T47D (cell line): ENCODE measurements around the gene NRXN2.

Experiments used
- DNase-seq, 2 experiments: peaks; one replicate each; pipeline versions ENCODE4 v3.0.0 to v3.0.0-alpha.2; 2011 to 2012; ENCODE audit warnings: low read depth in 1 of 2, low spot score in 1 of 2
- JUND ChIP-seq: IDR thresholded peaks from 2 replicates; pipeline ENCODE4 v1.6.1; 2012; ENCODE audit warnings: low read depth
- in situ Hi-C: cut with HindIII; loops from 2 replicates; pipeline ENCODE4 v1.10.0; 2016; ENCODE audit warnings: low sequenced_read_pairs, low pct_unique_long_range_greater_than_20kb

NRXN2 gene

GRCh38 chr11:64633555-64634159 lies 89.3 kb downstream of the NRXN2 start:
- in situ Hi-C loops, result no loop called here
- no peak for DNase-seq
- no peak for TF ChIP-seq JUND

GRCh38 chr11:64632654-64633053 lies 90.3 kb downstream of the NRXN2 start:
- in situ Hi-C loops, result no loop called here
- no peak for TF ChIP-seq JUND
- no peak for DNase-seq

- in situ Hi-C loops, result no loop called here
- DNase-seq, result no peak
- no peak for TF ChIP-seq JUND
These were observed 90.8 kb downstream of the NRXN2 start for GRCh38 chr11:64632237-64632636.

GRCh38 chr11:64631675-64632074 lies 91.3 kb downstream of the NRXN2 start:
- DNase-seq, result no peak
- in situ Hi-C loops, result no loop called here
- no peak for TF ChIP-seq JUND

- TF ChIP-seq JUND, result no peak
- peak in 1 of 2 experiments; percentile 42 for DNase-seq
- in situ Hi-C loops, result no loop called here
These were observed 93.0 kb downstream of the NRXN2 start for GRCh38 chr11:64629796-64630562.

- in situ Hi-C loops, result no loop called here
- no peak for TF ChIP-seq JUND
- no peak for DNase-seq
These were observed 93.9 kb downstream of the NRXN2 start for GRCh38 chr11:64629103-64629502.

GRCh38 chr11:64628596-64628995 lies 94.4 kb downstream of the NRXN2 start:
- in situ Hi-C loops, result no loop called here
- no peak for DNase-seq
- no peak for TF ChIP-seq JUND

- in situ Hi-C loops, result no loop called here
- DNase-seq, result no peak
- TF ChIP-seq JUND, result no peak
These were observed 95.6 kb downstream of the NRXN2 start for GRCh38 chr11:64627371-64627770.

- no peak for TF ChIP-seq JUND
- in situ Hi-C loops, result no loop called here
- no peak for DNase-seq
These were observed 96.4 kb downstream of the NRXN2 start for GRCh38 chr11:64626637-64627036.

GRCh38 chr11:64624883-64625481 lies 98.0 kb downstream of the NRXN2 start:
- in situ Hi-C loops, result no loop called here

GRCh38 chr11:64622681-64623080 lies 100.3 kb downstream of the NRXN2 start:
- DNase-seq, result no peak
- TF ChIP-seq JUND, result no peak
- in situ Hi-C loops, result no loop called here

More at GRCh38 chr11:64624883-64625481, 98.0 kb downstream of the NRXN2 start:
- DNase-seq, result no peak
- TF ChIP-seq JUND, result no peak

GRCh38 chr11:64621283-64622019 lies 101.5 kb downstream of the NRXN2 start:
- in situ Hi-C loops, result no loop called here
- no peak for DNase-seq
- TF ChIP-seq JUND, result no peak
